D341Med (cell line): ENCODE results near the gene HSF4.

Experiments used
- DNase-seq: peaks from one replicate; pipeline ENCODE4 v3.0.0; 2012; ENCODE audit warnings: low spot score

The HSF4 gene

GRCh38 chr16:67184995-67185650 is 20.6 kb downstream of the HSF4 start:
- peak; percentile 72 for DNase-seq

GRCh38 chr16:67185651-67186134 is 21.1 kb downstream of the HSF4 start:
- no peak for DNase-seq

GRCh38 chr16:67186550-67186950 is 22.0 kb downstream of the HSF4 start:
- DNase-seq = no peak

- DNase-seq = no peak
Measured at GRCh38 chr16:67187175-67187890, 22.8 kb downstream of the HSF4 start.

- no peak for DNase-seq
Measured at GRCh38 chr16:67188323-67188722, 23.8 kb downstream of the HSF4 start.

DNA sequence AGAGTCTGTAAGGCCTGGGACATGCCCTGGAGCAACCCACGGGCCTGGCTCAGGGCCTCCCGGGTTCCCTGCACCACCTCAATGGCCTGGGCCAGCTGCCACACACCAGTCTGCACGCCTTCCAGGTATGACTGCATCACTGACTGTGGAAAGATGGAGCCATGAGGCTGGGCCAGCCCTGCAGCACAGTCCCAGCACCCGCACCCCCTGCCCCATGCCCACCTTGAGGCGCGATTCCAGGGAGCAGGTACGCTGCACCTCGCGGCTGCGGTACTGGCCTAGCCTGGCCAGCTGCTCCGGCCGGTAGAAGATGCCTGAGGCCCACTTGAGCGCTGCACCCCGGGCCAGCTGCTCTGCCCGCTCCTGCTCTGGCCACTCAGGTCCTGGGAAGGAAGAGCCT is 24.3 kb downstream of the HSF4 start:
- no peak for DNase-seq

GRCh38 chr16:67190041-67190440 is 25.5 kb downstream of the HSF4 start, which contains the start of gene EXOC3L1:
TSS of gene EXOC3L1 (minus strand) at chr16:67190136. CDS start at chr16:67189676, 460 bp downstream.
- DNase-seq = no peak

GRCh38 chr16:67190448-67191399 is 26.2 kb downstream of the HSF4 start:
- no peak for DNase-seq

GRCh38 chr16:67191411-67191994 is 27.0 kb downstream of the HSF4 start:
- no peak for DNase-seq

GRCh38 chr16:67191995-67192681 is 27.6 kb downstream of the HSF4 start, which contains the start of gene E2F4:
TSS of gene E2F4 (plus strand) at chr16:67192155. CDS start at chr16:67192228, 73 bp downstream.
- peak; percentile 95 for DNase-seq

GRCh38 chr16:67192781-67193361 is 28.3 kb downstream of the HSF4 start:
- DNase-seq = no peak

- DNase-seq = no peak
Measured at GRCh38 chr16:67193536-67193935, 29.0 kb downstream of the HSF4 start.

- DNase-seq = no peak
Measured at GRCh38 chr16:67194260-67194659, 29.7 kb downstream of the HSF4 start.

DNA sequence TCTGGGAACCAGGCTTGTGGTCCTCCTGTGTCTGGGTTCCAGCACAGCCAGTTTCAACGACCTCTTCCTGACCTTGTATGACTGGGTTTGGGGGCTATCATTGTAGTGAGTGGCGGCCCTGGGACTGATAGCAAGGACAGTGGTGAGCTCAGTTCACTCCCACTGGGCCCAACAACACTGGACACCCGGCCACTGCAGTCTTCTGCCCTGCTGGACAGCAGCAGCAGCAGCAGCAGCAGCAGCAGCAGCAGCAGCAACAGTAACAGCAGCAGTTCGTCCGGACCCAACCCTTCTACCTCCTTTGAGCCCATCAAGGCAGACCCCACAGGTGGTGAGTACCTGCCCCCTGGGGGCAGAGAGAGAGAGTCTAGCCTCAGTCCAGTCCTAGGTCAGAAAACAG is 31.1 kb downstream of the HSF4 start:
- no peak for DNase-seq

GRCh38 chr16:67196881-67197280 is 32.3 kb downstream of the HSF4 start:
- no peak for DNase-seq

DNA sequence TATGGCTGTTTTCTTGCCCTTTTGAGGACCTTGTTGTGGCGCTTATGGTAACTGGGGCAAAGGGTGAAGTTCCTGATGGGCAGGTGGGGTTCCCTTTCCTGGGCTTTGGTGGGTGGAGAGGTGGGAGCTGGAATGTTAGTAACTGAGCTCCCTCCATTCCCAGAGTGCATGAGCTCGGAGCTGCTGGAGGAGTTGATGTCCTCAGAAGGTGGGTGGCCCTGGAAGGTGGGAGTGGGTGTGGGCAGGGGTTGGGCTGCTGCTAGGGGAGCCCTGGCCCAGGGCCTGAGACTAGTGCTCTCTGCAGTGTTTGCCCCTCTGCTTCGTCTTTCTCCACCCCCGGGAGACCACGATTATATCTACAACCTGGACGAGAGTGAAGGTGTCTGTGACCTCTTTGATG is 33.2 kb downstream of the HSF4 start:
- DNase-seq = no peak

GRCh38 chr16:67198238-67198734 is 33.7 kb downstream of the HSF4 start:
- DNase-seq = peak; percentile 79

DNA sequence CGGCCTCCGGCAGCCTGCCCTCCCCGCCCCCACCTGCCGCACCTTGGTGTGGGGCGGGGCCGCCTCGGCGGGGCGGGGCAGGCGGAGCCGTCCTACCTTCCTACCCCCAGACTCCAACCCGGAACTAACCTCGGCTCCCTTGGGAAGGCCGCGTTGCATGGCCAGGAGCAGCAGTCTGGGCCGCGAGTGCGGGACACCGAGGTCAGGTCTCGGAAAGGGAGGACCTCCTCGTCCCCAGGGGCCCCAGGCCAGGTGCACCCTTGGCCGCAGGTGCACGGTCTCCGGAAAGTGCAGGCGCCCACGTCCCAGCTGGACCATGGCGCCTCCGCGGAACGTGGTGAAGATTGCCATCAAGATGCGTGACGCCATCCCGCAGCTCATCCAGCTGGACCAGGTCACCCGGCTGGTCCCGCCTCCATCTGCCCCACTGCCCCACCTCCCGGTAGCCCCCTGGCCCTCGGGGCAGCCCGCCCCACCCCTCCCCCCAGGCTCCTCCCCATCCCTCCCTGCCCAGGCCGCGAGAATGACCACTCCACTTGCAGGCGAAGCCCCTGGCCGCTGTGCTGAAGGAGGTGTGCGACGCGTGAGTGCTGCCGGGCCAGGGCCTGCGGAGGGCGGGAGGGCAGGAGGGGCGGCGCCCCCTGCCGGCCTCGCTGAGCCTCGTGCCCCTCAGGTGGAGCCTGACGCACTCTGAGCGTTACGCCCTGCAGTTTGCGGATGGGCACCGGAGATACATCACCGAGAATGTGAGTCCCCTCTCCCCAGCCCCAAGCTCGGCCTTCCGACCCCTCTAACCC is 34.7 kb downstream of the HSF4 start, which contains the start of gene ELMO3:
ELMO3 (plus strand) TSS at position 121 of the 797 bp plus-strand sequence; CDS start at position 317, 196 bp downstream.
- no peak for DNase-seq

- DNase-seq = no peak
Measured at GRCh38 chr16:67199808-67200198, 35.3 kb downstream of the HSF4 start.

- no peak for DNase-seq
Measured at GRCh38 chr16:67200491-67200890, 35.9 kb downstream of the HSF4 start.
